IMR-90 (cell line): ENCODE results near the gene STAC.

Experiments used
- CHD1 ChIP-seq: IDR thresholded peaks from 2 replicates; pipeline ENCODE4 v1.6.1; 2012; ENCODE audit warnings: low read depth, low read length, improper control_type of control experiment
- CTCF ChIP-seq: conservative IDR thresholded peaks from 2 replicates; pipeline ENCODE4 v1.5.1; 2012; ENCODE audit warnings: mild to moderate bottlenecking, low read depth, low read length, improper control_type of control experiment
- POLR2A ChIP-seq: IDR thresholded peaks from 2 replicates; pipeline ENCODE4 v1.6.1; 2012; ENCODE audit warnings: mild to moderate bottlenecking, low read depth, low read length

DNA sequence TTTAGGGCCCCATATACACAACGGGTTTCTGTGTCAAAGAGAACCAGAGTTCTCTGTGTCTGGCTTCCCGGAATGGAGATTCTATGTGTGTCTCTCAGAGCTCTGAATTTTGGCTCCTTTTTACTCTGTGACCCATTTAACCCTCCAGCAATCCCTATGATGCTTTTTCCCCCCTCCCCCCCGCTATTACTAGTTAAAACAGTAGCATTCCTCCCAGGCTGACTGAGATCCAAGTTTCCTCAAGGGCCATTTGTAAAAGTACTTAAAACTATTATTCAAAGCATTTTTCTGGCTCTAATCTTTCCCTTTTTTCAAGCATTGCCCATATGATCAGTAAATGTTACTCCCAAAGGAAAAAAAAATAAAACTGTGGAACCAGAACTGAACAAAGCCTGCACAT, 6.6 kb upstream of the STAC start:
- TF ChIP-seq POLR2A: no peak
- no peak for TF ChIP-seq CTCF
- no peak for TF ChIP-seq CHD1
